ENCODE results near the gene PCIF1.

- TF ChIP-seq CTCF (IDR thresholded peaks at IDR 0.05 in 8 of 11, conservative IDR thresholded peaks at IDR 0.05 in 3 of 11), result peak in 7 of 11 experiments; percentile 5 to 49 (median 34)
- no peak for TF ChIP-seq POLR2A (IDR thresholded peaks at IDR 0.05)
Measured at GRCh38 chr20:45963059-45964005, 28.8 kb downstream of the PCIF1 start.

All from spleen (tissue), 7 donors.